ENCODE measurements around the gene DNAJC1.

The DNAJC1 gene

DNA sequence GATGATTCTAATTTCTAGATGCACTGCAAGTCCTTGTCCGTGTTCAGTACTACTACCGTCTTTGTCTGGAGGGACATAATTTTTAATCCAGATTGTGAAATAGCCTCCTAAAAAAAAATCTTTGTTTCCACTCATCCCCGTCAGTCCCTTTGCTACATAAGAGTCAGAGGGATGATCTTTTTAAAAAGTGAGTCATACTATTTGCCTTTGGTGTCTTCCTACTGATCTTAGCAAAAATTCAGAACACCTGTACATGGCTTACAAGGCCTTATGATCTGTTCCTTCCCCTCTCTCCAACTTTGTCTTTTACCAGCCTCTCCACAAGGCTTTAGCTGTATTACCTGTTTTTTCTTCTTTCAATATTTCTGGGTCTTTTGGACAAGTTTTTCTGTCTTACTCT, 296.0 kb downstream of the DNAJC1 start:
- Histone ChIP-seq H3K27ac (ENCODE audit: low read length) (no peak overlapping the region), H3K79me2 (ENCODE audit: insufficient read depth, low read length) (peaks cover 42% of the 10 kb centered on the region), H3K4me3 (ENCODE audit: low read depth in 1 of 2, low read length in 2 of 2) (no peak overlapping the region), H3K9ac (ENCODE audit: low read depth, low read length) (no peak overlapping the region), H4K20me1 (ENCODE audit: insufficient read depth, low read length) (peaks cover 45% of the 10 kb centered on the region), H3K9me3 (ENCODE audit: insufficient read depth, low read length, severe bottlenecking) (no peaks in the 10 kb centered on the region), H3K36me3 (ENCODE audit: insufficient read depth, low read length) (peaks cover 37% of the 10 kb centered on the region), H3K4me1 (ENCODE audit: insufficient read depth, low read length) (peaks cover 17% of the 10 kb centered on the region), H3K27me3 (ENCODE audit: insufficient read depth, low read length, poor library complexity) (no peaks in the 10 kb centered on the region), H3K4me2 (ENCODE audit: insufficient read depth, low read length) (no peak overlapping the region), H2AFZ (ENCODE audit: low read depth, low read length) (no peak overlapping the region)
- ATAC-seq (ENCODE audit: insufficient read depth, low read depth): no peak
- no peak for DNase-seq
- TF ChIP-seq, protein P1, sequence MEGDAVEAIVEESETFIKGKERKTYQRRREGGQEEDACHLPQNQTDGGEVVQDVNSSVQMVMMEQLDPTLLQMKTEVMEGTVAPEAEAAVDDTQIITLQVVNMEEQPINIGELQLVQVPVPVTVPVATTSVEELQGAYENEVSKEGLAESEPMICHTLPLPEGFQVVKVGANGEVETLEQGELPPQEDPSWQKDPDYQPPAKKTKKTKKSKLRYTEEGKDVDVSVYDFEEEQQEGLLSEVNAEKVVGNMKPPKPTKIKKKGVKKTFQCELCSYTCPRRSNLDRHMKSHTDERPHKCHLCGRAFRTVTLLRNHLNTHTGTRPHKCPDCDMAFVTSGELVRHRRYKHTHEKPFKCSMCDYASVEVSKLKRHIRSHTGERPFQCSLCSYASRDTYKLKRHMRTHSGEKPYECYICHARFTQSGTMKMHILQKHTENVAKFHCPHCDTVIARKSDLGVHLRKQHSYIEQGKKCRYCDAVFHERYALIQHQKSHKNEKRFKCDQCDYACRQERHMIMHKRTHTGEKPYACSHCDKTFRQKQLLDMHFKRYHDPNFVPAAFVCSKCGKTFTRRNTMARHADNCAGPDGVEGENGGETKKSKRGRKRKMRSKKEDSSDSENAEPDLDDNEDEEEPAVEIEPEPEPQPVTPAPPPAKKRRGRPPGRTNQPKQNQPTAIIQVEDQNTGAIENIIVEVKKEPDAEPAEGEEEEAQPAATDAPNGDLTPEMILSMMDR (IDR thresholded peaks at IDR 0.05; ENCODE audit: borderline replicate concordance, extremely low read depth, low read length, poor library complexity, severe bottlenecking): no peak
- no peak for TF ChIP-seq EZH2 (IDR thresholded peaks at IDR 0.05; ENCODE audit: borderline replicate concordance, low read depth, low read length, severe bottlenecking)
